Epithelial cell of proximal tubule (primary cell): ENCODE results near the gene MT4. TPM values are rescaled to one million over a fixed set of nuclear protein-coding genes. Genes with fewer than 3 reads are reported as not detected.

Experiments
- DNase-seq: peaks from one replicate; pipeline ENCODE4 v3.0.0-alpha.2; 2011; ENCODE audit warnings: low read depth
- H3K4me3 ChIP-seq: 2 replicates; pipeline ENCODE4 v1.5.1; 2011; ENCODE audit warnings: low read depth, mild to moderate bottlenecking, low read length
- total RNA-seq: library from RNA; depleted of rRNA; stranded (reverse); fragments of >200 nt; gene quantifications from 2 replicates; pipeline ENCODE4 v1.2.3, GENCODE V29; 2015
- TF ChIP-seq, protein P1 (sequence below): conservative IDR thresholded peaks from 2 replicates; pipeline ENCODE4 v1.5.1; 2012; ENCODE audit warnings: low read depth, mild to moderate bottlenecking, low read length

MT4 gene
- total RNA-seq, 1 donor from 2014 or later: not detected

DNA sequence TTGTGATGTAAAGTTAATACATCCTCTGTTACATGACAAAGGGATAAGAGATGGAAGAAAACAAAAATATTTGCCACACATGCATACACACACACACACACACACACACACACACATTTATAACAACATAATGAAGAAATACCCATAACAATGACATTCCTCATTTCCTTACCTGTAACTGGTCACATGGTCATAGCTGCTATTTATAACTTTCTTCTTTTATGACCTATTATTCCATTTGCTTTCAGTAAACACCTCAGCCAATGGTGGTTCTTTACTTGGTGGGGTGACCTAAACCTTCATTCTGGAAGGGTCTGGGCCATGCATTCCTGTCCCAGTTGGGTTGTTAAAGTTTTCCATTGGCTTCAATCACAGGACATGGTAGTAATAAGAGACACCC, 48.8 kb downstream of the MT4 start:
- H3K4me3 ChIP-seq: peak overlapping the region; percentile 5
- DNase-seq: no peak
- TF ChIP-seq, protein P1, sequence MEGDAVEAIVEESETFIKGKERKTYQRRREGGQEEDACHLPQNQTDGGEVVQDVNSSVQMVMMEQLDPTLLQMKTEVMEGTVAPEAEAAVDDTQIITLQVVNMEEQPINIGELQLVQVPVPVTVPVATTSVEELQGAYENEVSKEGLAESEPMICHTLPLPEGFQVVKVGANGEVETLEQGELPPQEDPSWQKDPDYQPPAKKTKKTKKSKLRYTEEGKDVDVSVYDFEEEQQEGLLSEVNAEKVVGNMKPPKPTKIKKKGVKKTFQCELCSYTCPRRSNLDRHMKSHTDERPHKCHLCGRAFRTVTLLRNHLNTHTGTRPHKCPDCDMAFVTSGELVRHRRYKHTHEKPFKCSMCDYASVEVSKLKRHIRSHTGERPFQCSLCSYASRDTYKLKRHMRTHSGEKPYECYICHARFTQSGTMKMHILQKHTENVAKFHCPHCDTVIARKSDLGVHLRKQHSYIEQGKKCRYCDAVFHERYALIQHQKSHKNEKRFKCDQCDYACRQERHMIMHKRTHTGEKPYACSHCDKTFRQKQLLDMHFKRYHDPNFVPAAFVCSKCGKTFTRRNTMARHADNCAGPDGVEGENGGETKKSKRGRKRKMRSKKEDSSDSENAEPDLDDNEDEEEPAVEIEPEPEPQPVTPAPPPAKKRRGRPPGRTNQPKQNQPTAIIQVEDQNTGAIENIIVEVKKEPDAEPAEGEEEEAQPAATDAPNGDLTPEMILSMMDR: no peak

DNA sequence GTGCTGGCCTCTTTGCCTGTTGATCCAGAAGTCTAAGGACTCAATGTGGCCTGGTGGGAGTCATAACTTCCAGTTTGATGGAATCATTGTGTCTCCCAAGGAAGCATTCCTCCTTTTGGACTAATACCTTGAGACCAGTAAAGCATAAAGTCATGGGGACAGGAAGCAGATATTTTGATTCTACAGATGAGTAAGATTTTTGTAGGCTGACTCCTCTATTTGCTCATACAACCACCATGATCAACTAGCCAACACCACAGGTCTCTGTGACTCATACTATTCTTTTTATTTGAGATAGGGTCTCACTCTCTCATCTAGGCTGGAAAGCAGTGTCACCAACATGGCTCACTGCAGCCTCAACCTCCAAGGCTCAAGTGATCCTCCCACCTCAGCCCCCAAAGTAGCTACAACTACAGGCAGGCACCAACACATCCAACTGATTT, 49.7 kb downstream of the MT4 start:
- peak; percentile 93 for DNase-seq
- no peak overlapping the region for H3K4me3 ChIP-seq
- TF ChIP-seq, protein P1: no peak

DNA sequence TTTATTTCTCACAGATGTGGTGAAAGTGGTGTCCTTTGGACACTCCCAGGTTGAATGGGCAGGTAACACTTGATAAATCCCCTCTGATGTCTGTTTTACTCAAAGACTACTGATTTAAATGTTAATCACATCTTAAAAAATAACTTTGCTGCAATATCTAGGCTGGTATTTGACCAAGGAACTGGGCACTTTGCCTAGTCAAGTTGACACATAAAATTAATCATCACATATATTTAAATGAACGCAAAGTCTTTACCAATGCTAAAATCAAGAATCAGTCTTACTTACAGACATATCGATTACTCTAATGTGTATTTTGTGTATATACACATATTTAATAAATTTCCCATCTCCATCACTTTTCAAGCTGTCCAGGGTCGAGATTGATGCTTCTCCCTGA, 50.5 kb downstream of the MT4 start:
- DNase-seq: no peak
- TF ChIP-seq, protein P1: no peak
- no peak overlapping the region for H3K4me3 ChIP-seq

DNA sequence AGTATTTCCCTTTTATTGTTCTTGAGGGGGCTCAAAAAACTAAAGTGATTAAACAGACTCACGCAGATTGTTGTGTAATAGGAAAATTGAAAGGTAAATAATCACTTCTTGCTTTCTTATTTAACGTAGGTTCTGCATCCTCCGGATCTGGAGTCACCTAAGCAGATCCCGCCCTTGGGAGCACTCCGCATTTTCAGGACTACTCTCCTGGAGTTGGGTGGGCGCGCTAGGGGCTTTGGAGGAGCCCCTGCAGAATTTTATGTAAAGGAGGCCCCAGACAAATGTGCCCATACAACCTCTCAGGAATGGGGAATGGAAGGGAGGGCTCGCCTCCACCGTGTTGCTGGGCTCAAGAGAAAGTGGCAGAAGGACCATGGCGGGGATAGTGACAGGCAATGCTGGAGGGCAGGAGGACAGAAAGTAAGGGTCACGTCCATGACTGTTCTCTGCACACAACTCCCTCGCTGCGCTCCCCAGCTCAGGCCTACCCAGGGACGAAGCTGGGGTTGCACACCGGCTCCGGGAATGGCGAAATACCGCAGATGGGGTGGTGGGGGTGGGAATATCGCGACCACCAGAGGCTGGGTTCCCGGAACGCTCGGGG, 51.8 kb downstream of the MT4 start:
- DNase-seq: no peak
- TF ChIP-seq, protein P1: no peak
- peak overlapping the region; percentile 66 for H3K4me3 ChIP-seq

DNA sequence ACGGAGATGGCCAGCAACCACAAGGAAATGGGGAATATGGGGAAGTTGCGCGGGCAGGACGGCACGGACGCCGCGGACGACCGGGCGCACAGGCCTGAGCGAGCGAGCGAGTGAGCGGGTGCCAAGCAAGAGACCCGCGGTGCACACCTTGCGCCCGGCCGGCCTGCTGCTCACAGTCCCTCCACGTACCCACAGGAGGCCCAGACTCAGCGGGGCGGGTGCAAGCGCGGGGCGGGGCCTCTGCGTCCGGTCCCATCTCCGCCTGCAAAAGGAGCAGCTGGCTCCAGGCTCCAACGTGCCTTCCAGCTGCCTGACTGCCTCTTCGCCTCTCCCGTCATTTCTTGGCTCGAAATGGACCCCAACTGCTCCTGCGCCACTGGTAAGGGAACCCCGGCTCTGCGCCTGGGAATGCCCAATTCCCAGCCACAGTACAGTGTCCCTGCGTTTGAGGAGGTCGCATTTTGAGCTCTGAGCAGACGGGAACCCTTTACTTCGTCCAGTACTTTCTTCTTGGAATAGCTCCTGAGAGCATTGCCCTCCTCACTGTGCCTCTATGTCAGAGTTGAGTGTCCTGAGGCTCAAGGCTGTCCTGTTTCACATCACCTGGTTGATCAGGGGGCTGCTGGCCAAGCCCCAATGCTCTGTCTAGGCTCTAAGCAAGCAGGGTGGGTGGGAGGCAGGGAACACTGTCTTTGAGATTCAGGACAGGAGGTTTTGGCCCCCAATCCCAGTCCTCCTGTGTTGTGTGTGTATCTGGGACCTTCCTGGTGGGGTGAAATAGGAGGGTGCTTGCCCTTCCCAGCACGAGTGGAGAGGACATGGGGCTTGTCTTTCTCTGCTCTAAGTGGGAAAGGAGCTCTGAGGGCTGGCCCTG, 52.6 kb downstream of the MT4 start:
- no peak for DNase-seq
- TF ChIP-seq, protein P1: no peak
- H3K4me3 ChIP-seq: peak overlapping the region; percentile 66

DNA sequence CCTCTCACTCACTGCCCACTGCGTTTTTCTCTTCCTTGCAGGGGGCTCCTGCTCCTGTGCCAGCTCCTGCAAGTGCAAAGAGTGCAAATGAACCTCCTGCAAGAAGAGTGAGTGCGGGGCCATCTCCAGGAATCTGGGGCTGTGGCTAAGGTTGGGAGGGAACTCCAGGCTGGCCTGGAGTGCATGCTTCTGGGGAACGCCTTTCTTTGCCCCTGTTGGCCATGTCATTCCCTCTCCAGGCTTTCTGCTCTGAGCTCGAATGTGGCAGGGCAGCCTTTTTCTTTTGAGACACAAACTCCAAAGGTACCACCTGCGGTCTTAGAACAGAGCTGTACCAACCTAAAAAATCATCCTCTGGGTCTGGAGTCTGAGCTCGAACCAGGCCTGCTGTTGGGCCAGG, 53.3 kb downstream of the MT4 start:
- TF ChIP-seq, protein P1: no peak
- DNase-seq: no peak
- H3K4me3 ChIP-seq: peak overlapping the region; percentile 66

Other genes starting within 250 kb of the MT4 start
- 111 and 119 TPM in 2 replicates for gene AMFR, start 139.5 kb upstream of the MT4 start, total RNA-seq
- gene NUDT21, start 113.7 kb upstream of the MT4 start, total RNA-seq: 77.1 and 78.2 TPM in 2 replicates
- gene OGFOD1, start 113.5 kb upstream of the MT4 start, total RNA-seq: 54.9 and 66.7 TPM in 2 replicates
- 24.9 and 75.3 TPM in 2 replicates for gene BBS2, start 45.0 kb upstream of the MT4 start, total RNA-seq
- gene MT3, start 24.5 kb downstream of the MT4 start, total RNA-seq: 1.0 and 5.1 TPM in 2 replicates
- gene MT2A, start 43.5 kb downstream of the MT4 start, total RNA-seq: 1,146 and 1,559 TPM in 2 replicates
- 724 and 1,203 TPM in 2 replicates for gene MT1E, start 60.7 kb downstream of the MT4 start, total RNA-seq
- gene MT1M, start 67.6 kb downstream of the MT4 start, total RNA-seq: 19.1 and 124 TPM in 2 replicates
- 26.0 and 62.4 TPM in 2 replicates for gene MT1A, start 73.6 kb downstream of the MT4 start, total RNA-seq
- not detected in 2 replicates for gene MT1B, start 86.8 kb downstream of the MT4 start, total RNA-seq
- 15.3 and 95.8 TPM in 2 replicates for gene MT1F, start 92.9 kb downstream of the MT4 start, total RNA-seq
- 40.2 and 1,970 TPM in 2 replicates for gene MT1G, start 103.0 kb downstream of the MT4 start, total RNA-seq
- gene MT1H, start 104.7 kb downstream of the MT4 start, total RNA-seq: 15.4 and 781 TPM in 2 replicates
- gene MT1X, start 117.4 kb downstream of the MT4 start, total RNA-seq: 87.8 and 132 TPM in 2 replicates
- gene NUP93, start 165.1 kb downstream of the MT4 start, total RNA-seq: 92.5 and 134 TPM in 2 replicates